ENCODE data around the gene PBXIP1.

- TF ChIP-seq NR2C1 (IDR thresholded peaks at IDR 0.05) (no peak), CREB1 (IDR thresholded peaks at IDR 0.05; ENCODE audit: low read depth) (no peak), SMC3 (IDR thresholded peaks at IDR 0.05; ENCODE audit: borderline replicate concordance, low read length) (no peak), SP1 (IDR thresholded peaks at IDR 0.05; ENCODE audit: low read depth, low read length) (no peak), POLR2A (IDR thresholded peaks at IDR 0.05; ENCODE audit: low read depth, low read length) (no peak), ZNF217 (IDR thresholded peaks at IDR 0.05) (no peak), BCL11A (IDR thresholded peaks at IDR 0.05; ENCODE audit: low read depth, low read length) (no peak), CTCF (IDR thresholded peaks at IDR 0.05 in 2 of 3, conservative IDR thresholded peaks at IDR 0.05 in 1 of 3; ENCODE audit: control insufficient read depth in 2 of 3, extremely low read depth in 1 of 3, insufficient read depth in 1 of 3, low read depth in 3 of 3, low read length in 3 of 3) (no peak), BCL3 (IDR thresholded peaks at IDR 0.05; ENCODE audit: borderline replicate concordance, insufficient read depth, low read depth, low read length, poor library complexity, severe bottlenecking) (no peak), CHD1 (IDR thresholded peaks at IDR 0.05; ENCODE audit: low read depth, low read length) (no peak), CEBPB (IDR thresholded peaks at IDR 0.05; ENCODE audit: borderline replicate concordance in 1 of 2, low read depth in 2 of 2, low read length in 2 of 2) (no peak), EZH2 (IDR thresholded peaks at IDR 0.05; ENCODE audit: borderline replicate concordance, control insufficient read depth, low read depth, low read length) (no peak), CHD2 (IDR thresholded peaks at IDR 0.05; ENCODE audit: borderline replicate concordance, low read depth, low read length) (no peak), LARP7 (IDR thresholded peaks at IDR 0.05) (no peak)
Observed at GRCh38 chr1:154935749-154936554, 19.9 kb downstream of the PBXIP1 start.
